Esophagus muscularis mucosa (tissue), 4 donors: ENCODE results near the gene UPK3BL2. TPM values are rescaled to one million over a fixed set of nuclear protein-coding genes. Genes with fewer than 3 reads are reported as not detected.
"Not testable (repeated sequence)": the region's sequence is repeated elsewhere in the genome, so short reads cannot be mapped to it uniquely, and the experiment has no call there.

Source experiments
- DNase-seq: peaks from one replicate; pipeline ENCODE4 v3.0.0-alpha.2; 2017; ENCODE audit errors: extremely low spot score
- H3K27ac ChIP-seq, 4 donors: fragments of 200-600 bp; sonication (generic); replicated peaks in 1 of 4; 1 replicate in 3 of 4; 2 replicates in 1 of 4; pipeline ENCODE4 v1.5.1; 2016 to 2019; ENCODE audit warnings: mild to moderate bottlenecking in 1 of 4
- H3K27me3 ChIP-seq, 4 donors: fragments of 200-600 bp; sonication (generic); one replicate each; pipeline versions ENCODE4 v1.5.1 to v1.6.0; 2016 to 2019
- H3K36me3 ChIP-seq, 4 donors: fragments of 200-600 bp; sonication (generic); one replicate each; pipeline ENCODE4 v1.5.1; 2016 to 2019
- H3K4me1 ChIP-seq, 4 donors: fragments of 200-600 bp; sonication (generic); one replicate each; pipeline ENCODE4 v1.5.1; 2016 to 2019
- H3K4me3 ChIP-seq, 4 donors: fragments of 200-600 bp; sonication (generic); 1 replicate in 2 of 4; 2 replicates in 2 of 4; pipeline ENCODE4 v1.5.1; 2016 to 2019; ENCODE audit warnings: mild to moderate bottlenecking in 4 of 4, moderate library complexity in 1 of 4
- H3K9me3 ChIP-seq, 4 donors: fragments of 200-600 bp; sonication (generic); 1 replicate in 3 of 4; 2 replicates in 1 of 4; pipeline ENCODE4 v1.5.1; 2016 to 2019
- POLR2AphosphoS5 ChIP-seq, 2 donors: sonication (generic); formaldehyde crosslinking; IDR thresholded peaks; one replicate each; pipeline ENCODE4 v1.6.1; 2017; ENCODE audit warnings: antibody characterized with exemption in 2 of 2
- WGBS: methylation state at CpG from one replicate; pipeline ENCODE4 v1.1.5; 2018; 5-methylcytosine and 5-hydroxymethylcytosine counted together
- intact Hi-C: fragments of 100-400 bp; cut with DNase I; formaldehyde crosslinking; loops from one replicate; pipeline ENCODE4 v1.15.1; 2023
- total RNA-seq, 4 donors: library from RNA; depleted of rRNA; stranded (reverse); fragments of >200 nt; gene quantifications; one replicate each; pipeline versions ENCODE4 v1.1.0 to v1.2.1, GENCODE V29; 2016
- TF ChIP-seq, protein P1 (sequence below), 3 experiments: fragments of 200-600 bp in 2 of 3; fragments of 450-650 bp in 1 of 3; sonication (generic) in 2 of 3; IDR thresholded peaks; one replicate each; pipeline ENCODE4 v1.5.1; 2017 to 2019; ENCODE audit warnings: antibody characterized with exemption in 3 of 3, mild to moderate bottlenecking in 2 of 3, moderate library complexity in 1 of 3

The UPK3BL2 gene
- total RNA-seq, 4 donors from 2014 or later: 1.2 to 7.1 (median 2.0) TPM

DNA sequence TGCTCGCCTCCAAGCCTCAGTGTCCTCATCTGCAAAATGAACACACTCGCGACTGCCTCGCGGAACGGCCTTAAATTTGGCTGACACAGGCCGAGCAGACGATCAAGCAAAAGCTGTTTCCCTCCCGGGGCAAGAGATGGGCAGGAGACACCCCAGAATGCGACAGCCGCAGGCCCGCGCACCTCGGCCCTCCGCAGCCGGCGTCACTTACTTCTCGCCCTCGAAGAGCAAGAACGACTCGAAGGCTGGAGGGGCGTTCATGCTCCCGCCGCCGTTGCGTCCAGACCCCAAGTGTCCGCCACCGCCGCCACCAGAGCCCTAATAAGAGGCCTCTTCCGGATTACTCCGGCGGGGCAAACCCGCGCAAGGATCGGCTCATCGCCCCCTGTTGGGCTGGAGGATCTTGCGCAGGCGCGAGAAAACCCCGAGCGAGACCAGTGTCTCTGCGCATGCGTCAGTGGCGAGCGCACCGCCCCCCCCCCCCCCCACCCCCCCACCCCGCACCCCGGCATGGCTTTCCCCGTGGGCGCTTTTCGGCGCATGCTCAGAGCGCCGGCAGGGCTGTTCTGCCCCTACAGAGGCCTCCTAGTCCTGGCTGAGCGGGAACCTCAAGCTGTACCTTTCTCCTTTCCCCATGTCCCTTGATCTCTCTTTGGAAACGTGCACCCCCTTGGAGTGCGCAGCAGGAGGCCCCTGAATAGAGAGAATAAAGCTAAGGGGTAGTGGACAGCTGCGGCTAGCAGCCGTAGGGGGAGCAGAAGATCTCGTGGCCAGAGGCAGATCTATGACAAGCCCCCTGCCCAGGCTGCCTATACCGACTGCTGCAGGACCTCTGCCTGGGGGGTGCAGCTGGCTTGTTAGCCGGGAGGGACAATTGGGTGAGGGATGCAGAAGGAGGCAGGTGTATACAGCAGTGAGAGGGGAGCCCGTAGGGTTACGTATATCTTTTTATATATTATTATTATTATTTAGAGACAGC lies 29.1 kb upstream of the UPK3BL2 start, which contains the start of gene POLR2J3:
Gene POLR2J3 (minus strand): TSS at position 323 of the 979 bp plus-strand sequence. CDS start 62 bp downstream, at position 261.
- peak; percentile 99 for DNase-seq
- H3K27me3 ChIP-seq, H3K9me3 ChIP-seq, H3K36me3 ChIP-seq, intact Hi-C loops, H3K4me1 ChIP-seq: not testable (repeated sequence)
- H3K4me3 ChIP-seq: peak within 1 kb of the TSS; percentile 71 to 81 (median 74)
- TF ChIP-seq, protein P1, sequence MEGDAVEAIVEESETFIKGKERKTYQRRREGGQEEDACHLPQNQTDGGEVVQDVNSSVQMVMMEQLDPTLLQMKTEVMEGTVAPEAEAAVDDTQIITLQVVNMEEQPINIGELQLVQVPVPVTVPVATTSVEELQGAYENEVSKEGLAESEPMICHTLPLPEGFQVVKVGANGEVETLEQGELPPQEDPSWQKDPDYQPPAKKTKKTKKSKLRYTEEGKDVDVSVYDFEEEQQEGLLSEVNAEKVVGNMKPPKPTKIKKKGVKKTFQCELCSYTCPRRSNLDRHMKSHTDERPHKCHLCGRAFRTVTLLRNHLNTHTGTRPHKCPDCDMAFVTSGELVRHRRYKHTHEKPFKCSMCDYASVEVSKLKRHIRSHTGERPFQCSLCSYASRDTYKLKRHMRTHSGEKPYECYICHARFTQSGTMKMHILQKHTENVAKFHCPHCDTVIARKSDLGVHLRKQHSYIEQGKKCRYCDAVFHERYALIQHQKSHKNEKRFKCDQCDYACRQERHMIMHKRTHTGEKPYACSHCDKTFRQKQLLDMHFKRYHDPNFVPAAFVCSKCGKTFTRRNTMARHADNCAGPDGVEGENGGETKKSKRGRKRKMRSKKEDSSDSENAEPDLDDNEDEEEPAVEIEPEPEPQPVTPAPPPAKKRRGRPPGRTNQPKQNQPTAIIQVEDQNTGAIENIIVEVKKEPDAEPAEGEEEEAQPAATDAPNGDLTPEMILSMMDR (IDR thresholded peaks at IDR 0.05): peak in 2 of 3 experiments; percentile 52 to 60
- TF ChIP-seq POLR2AphosphoS5 (IDR thresholded peaks at IDR 0.05): peak in 1 of 2 donors; percentile 70
- H3K27ac ChIP-seq: peak within 1 kb of the TSS; percentile 68 to 85 (median 82)
- WGBS: 0% methylated on average over 13 of the region's 64 CpGs

DNA sequence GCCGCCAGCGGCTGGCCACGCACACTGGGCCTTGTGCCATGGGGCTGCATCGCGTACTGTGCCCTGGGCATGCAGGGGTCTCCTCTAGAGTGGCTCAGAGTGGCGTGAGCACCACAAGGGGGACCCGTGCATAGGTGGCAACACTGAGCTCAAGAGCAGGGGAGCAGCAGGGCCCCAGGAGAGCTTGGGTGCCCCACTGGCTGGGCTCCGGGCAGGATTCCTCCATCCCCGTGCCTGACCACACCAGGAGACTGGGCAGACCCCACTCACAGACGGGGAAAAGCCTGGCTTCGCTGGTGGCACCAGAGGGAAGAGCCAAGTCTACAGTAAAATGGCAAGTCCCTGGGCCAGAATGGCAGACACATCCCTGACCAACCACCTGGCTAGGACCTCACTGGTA lies 25.1 kb upstream of the UPK3BL2 start:
- WGBS: no CpG with 5 or more reads among the region's 11 CpGs
- intact Hi-C loops, DNase-seq, H3K9me3 ChIP-seq, H3K4me3 ChIP-seq, H3K27ac ChIP-seq, H3K4me1 ChIP-seq, H3K27me3 ChIP-seq: not testable (repeated sequence)
- peaks cover 0 to 10% (median 1%) of the 10 kb centered on the region in 4 donors for H3K36me3 ChIP-seq

DNA sequence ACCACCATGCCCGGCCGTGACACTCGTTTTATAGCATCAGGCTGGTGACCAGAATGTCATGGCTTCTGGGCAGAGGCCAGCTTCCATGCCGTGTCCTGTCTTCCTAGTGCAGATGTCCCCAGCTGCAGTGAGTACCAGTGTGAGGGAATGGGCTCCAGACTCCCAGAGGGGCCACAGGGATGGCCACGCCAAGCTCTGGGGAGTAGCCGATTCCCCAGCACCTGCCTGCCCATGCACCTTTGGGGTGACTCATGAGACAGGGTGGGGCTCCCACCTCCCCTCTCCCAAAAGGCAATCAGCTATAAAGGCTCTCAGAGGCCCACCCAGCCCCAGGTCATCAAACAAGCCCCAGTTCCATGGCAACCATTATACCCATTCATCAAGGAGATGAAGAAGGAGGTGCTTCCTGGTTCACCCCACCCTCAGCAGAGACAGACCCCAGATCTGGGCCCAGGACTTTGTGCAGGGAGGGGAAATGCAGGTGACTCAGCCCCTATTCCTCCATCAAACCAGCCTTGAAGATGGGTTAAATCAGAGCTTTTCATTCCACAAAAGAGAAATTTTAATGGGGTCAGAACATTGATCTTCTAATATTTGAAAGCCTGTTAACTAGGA lies 7.4 kb upstream of the UPK3BL2 start, which contains the start of gene SPDYE2:
Gene SPDYE2 (plus strand): TSS at position 419 of the 615 bp plus-strand sequence. CDS start 2,030 bp downstream, outside the sequence.
- H3K4me3 ChIP-seq, H3K9me3 ChIP-seq, H3K27me3 ChIP-seq, DNase-seq, H3K27ac ChIP-seq, H3K36me3 ChIP-seq, intact Hi-C loops, H3K4me1 ChIP-seq: not testable (repeated sequence)
- no CpG with 5 or more reads among the region's 6 CpGs for WGBS

DNA sequence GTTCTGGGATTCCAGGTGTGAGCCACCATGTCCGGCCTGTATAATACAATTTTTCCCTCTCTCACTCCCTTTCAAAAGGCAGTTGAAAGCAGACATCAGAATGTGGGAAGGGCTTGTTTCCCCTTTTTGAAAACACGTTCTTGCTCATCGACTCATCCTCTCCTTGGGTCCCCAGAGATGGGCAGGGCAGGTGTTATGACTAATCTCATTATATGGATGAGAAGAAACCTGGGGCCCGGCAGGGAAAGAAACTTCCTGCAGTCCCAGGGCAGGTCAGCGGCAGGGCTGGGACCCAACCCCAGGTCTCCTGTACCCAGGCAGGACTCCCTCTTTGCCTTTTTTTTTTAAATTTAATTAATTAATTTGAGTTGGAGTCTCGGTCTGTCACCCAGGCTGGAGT lies 2.9 kb upstream of the UPK3BL2 start:
- H3K4me1 ChIP-seq, H3K4me3 ChIP-seq, DNase-seq, intact Hi-C loops, H3K27ac ChIP-seq, H3K36me3 ChIP-seq, H3K27me3 ChIP-seq, H3K9me3 ChIP-seq: not testable (repeated sequence)
- WGBS: no CpG with 5 or more reads among the region's 6 CpGs

DNA sequence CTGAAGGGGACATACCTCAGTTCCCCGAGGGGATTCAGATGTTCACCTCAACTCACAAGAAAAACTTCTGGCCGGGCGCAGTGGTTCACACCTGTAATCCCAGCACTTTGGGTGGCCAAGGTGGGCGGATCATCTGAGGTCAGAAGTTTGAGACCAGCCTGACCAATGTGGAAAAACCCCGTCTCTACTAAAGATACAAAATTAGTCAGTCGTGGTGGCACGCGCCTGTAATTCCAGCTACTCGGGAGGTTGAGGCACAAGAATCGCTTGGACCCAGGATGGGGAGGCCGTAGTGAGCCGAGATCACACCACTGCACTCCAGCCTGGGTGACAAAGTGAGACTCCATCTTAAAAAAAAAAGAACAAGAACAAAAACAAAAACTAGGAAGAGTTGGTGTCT lies 1.8 kb upstream of the UPK3BL2 start:
- H3K4me1 ChIP-seq, H3K27ac ChIP-seq, H3K4me3 ChIP-seq, intact Hi-C loops, DNase-seq, H3K36me3 ChIP-seq, H3K27me3 ChIP-seq, H3K9me3 ChIP-seq: not testable (repeated sequence)
- WGBS: no CpG with 5 or more reads among the region's 12 CpGs

DNA sequence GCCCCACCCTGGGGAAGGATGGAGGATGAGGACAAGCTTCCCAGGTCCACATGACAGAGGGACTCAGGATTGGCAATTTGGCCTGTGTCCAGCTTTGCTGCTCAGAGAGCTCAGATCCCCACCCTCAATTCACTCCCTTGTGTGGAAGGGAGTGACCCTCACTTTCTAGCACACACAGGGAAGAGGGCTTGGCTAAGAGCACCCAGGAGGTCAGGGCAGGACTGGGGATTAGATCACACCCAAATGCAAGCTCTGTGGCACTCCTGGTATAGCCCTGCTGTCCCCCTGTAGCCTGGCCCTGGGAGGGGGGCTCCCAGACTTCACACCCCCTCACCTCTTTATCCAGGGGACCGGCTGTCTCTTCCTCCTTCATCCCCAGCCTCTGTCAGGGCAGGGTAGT lies 876 bp upstream of the UPK3BL2 start:
- H3K27me3 ChIP-seq, H3K4me3 ChIP-seq, DNase-seq, H3K27ac ChIP-seq, H3K4me1 ChIP-seq, intact Hi-C loops, H3K9me3 ChIP-seq, H3K36me3 ChIP-seq: not testable (repeated sequence)
- WGBS: no CpG with 5 or more reads among the region's 1 CpG

DNA sequence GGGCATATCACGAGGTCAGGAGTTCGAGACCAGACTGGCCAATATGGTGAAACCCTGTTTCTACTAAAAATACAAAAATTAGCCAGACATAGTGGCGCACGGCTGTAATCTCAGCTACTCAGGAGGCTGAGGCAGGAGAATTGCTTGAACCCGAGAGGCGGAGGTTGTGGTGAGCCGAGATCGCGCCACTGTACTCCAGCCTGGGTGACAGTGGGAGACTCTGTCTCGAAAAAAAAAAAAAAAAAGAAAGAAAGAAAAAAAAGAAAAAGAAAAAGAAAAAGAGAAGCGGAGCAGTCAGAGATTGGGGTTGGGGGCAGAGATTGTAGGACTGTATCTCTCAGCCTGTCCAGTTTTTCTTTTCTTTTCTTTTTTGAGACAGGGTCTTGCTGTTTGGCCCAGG lies 725 bp downstream of the UPK3BL2 start:
- H3K9me3 ChIP-seq, H3K27ac ChIP-seq, intact Hi-C loops, DNase-seq, H3K27me3 ChIP-seq, H3K4me1 ChIP-seq, H3K36me3 ChIP-seq, H3K4me3 ChIP-seq: not testable (repeated sequence)
- WGBS: no CpG with 5 or more reads among the region's 11 CpGs

DNA sequence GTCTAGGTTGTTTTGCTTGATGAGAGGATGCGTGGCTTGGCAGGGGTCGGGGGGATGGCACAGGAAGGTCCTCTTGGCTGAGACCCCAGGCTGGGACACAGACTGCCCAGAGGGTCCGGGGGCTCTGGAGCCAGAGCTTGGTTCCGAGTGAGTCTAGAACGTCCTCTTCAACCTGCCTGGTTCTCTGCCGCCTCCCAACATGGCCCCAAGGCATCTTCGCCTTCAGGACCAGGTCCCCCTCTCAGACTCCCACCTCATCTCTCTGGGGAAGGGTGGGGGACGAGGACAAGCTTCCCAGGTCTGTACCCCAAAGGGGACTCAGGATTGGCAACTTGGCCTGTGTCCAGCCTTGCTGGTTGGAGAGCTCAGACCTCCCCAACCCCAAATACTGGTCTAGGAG lies 1.4 kb downstream of the UPK3BL2 start:
- DNase-seq, H3K27ac ChIP-seq, H3K4me3 ChIP-seq, H3K36me3 ChIP-seq, intact Hi-C loops, H3K27me3 ChIP-seq, H3K9me3 ChIP-seq, H3K4me1 ChIP-seq: not testable (repeated sequence)
- WGBS: no CpG with 5 or more reads among the region's 8 CpGs

DNA sequence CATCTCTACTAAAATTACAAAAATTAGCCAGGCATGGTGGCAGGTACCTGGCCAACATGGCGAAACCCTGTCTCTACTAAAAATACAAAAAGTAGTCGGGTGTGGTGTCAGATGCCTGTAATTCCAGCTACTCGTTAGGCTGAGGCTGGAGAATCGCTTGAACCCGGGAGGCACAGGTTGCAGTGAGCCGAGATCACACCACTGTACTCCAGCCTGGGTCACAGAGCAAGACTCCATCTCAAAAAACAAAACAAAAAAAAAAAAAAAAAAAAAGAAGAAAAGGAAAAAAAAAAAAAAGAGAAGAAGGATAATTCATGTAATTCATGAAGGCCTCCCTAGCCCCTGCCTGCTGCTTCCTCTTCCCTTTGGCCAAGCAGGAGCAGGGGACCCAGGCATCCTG lies 2.9 kb downstream of the UPK3BL2 start:
- H3K4me1 ChIP-seq, DNase-seq, H3K27ac ChIP-seq, H3K4me3 ChIP-seq, H3K27me3 ChIP-seq, H3K9me3 ChIP-seq, H3K36me3 ChIP-seq, intact Hi-C loops: not testable (repeated sequence)
- 86% methylated on average over 5 of the region's 6 CpGs for WGBS

DNA sequence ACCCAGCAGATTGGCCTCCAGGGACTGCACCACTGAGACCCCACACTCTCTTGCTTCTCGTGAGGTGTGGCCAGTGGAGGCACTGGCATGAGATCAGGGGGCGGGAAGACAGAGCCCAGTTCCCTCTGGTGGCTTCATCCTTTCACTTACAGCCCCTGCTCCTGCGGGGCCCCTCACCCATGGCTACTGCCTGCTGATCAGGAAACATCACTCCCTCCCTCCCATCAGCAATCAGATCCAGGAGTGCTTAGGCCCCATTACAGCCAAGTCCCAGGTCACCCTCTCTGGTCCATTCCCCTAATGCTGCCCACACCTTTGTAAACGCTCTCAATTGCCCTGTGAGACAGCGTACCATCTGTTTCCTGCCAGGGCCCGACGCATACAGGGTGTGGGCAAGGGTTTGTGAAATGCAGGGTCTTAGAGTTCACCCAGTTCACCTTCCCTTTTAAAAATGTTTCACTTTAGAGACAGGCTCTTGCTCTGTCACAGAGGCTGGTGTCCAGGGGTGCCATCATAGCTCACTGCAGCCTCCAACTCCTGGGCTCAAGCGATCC lies 8.4 kb downstream of the UPK3BL2 start:
- H3K27me3 ChIP-seq, H3K9me3 ChIP-seq, H3K4me1 ChIP-seq, H3K4me3 ChIP-seq, H3K27ac ChIP-seq, H3K36me3 ChIP-seq, intact Hi-C loops, DNase-seq: not testable (repeated sequence)
- 75% methylated on average over 1 of the region's 8 CpGs for WGBS

DNA sequence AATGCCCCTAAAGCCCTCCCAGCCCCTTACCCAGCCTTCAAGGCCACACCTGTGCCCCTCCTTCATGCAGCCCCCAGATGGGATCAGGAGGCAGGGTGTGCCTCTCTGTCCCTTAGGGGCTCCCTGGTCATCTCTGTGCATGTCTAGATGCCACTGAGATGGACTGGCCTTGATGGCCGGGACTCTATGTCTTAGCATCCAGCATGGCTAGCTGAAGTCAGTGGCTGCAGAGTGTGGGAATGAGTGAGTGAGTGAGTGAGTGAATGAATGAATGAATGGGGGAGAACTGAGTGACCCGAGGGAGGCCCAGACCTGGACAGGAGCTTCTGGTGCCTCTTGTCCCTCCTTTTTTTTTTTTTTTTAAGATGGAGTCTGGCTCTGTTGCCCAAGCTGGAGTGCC lies 11.4 kb downstream of the UPK3BL2 start:
- H3K36me3 ChIP-seq, intact Hi-C loops, H3K4me1 ChIP-seq, H3K9me3 ChIP-seq, H3K27ac ChIP-seq, H3K4me3 ChIP-seq, DNase-seq, H3K27me3 ChIP-seq: not testable (repeated sequence)
- WGBS: 96% methylated on average over 2 of the region's 2 CpGs
